ENCODE results near the gene SOWAHB. TPM values are rescaled to one million over a fixed set of nuclear protein-coding genes. Genes with fewer than 3 reads are reported as not detected.

Gene SOWAHB
- total RNA-seq, 2 experiments from 2014 or later, result not detected

- Mint-ChIP-seq H3K4me3 (no peak overlapping the region), H3K27me3 (peaks cover 1% of the 10 kb centered on the region), H3K9me3 (no peaks in the 10 kb centered on the region), H3K27ac (no peak overlapping the region), H3K4me1 (peaks cover 2% of the 10 kb centered on the region), H3K36me3 (ENCODE audit: low read depth) (no peaks in the 10 kb centered on the region)
- CTCF ChIA-PET, result no interaction called here
- no peak for DNase-seq
- POLR2A ChIA-PET, result no interaction called here
These were observed 41.5 kb downstream of the SOWAHB start for GRCh38 chr4:76856243-76857073.

- peaks cover 1% of the 10 kb centered on the region for H3K27me3 Mint-ChIP-seq
- ChIA-PET CTCF (no interaction called here), POLR2A (no interaction called here)
- DNase-seq, result no peak
- no peak overlapping the region for H3K27ac Mint-ChIP-seq
- H3K36me3 Mint-ChIP-seq (ENCODE audit: low read depth), result no peaks in the 10 kb centered on the region
- no peaks in the 10 kb centered on the region for H3K4me1 Mint-ChIP-seq
- no peaks in the 10 kb centered on the region for H3K9me3 Mint-ChIP-seq
- H3K4me3 Mint-ChIP-seq, result no peak overlapping the region
These were observed 43.1 kb downstream of the SOWAHB start for GRCh38 chr4:76854858-76855257.

GRCh38 chr4:76851375-76851774 lies 46.6 kb downstream of the SOWAHB start:
- DNase-seq, result no peak
- H3K9me3 Mint-ChIP-seq, result no peaks in the 10 kb centered on the region
- no peaks in the 10 kb centered on the region for H3K4me1 Mint-ChIP-seq
- POLR2A ChIA-PET, result no interaction called here
- H3K27me3 Mint-ChIP-seq, result peaks cover 3% of the 10 kb centered on the region
- no peaks in the 10 kb centered on the region for H3K36me3 Mint-ChIP-seq (ENCODE audit: low read depth)
- no peak overlapping the region for H3K4me3 Mint-ChIP-seq
- no peak overlapping the region for H3K27ac Mint-ChIP-seq
- CTCF ChIA-PET, result interaction anchor here (0.6 kb wide), 1 partner anchor 61 kb away, joined by 5 read pairs; no protein-coding TSS in a partner anchor

GRCh38 chr4:76850010-76850441 lies 47.9 kb downstream of the SOWAHB start:
- POLR2A ChIA-PET, result no interaction called here
- peaks cover 5% of the 10 kb centered on the region for H3K27me3 Mint-ChIP-seq
- DNase-seq, result no peak
- CTCF ChIA-PET, result no interaction called here
- H3K27ac Mint-ChIP-seq, result no peak overlapping the region
- no peaks in the 10 kb centered on the region for H3K36me3 Mint-ChIP-seq (ENCODE audit: low read depth)
- H3K4me1 Mint-ChIP-seq, result no peaks in the 10 kb centered on the region
- no peak overlapping the region for H3K4me3 Mint-ChIP-seq
- no peaks in the 10 kb centered on the region for H3K9me3 Mint-ChIP-seq

Other genes with a start within 250 kb of the SOWAHB start
- gene SEPTIN11, start 51.6 kb upstream of the SOWAHB start, total RNA-seq, result 10 to 100 TPM; 21.4 to 23.3 TPM
- gene CCNI, start 177.8 kb upstream of the SOWAHB start, total RNA-seq, result 100 to 1,000 TPM; 244 to 246 TPM

Measured in activated CD4-positive, alpha-beta memory T cell treated with anti-CD3 and anti-CD28 coated beads, Interleukin-2, amount 10 ng/mL, durations not matched to agents 7 days and 5 days (primary cell).